ENCODE data around the gene PAN2. TPM values are rescaled to one million over a fixed set of nuclear protein-coding genes. Genes with fewer than 3 reads are reported as not detected.
A peak's percentile ranks its signal among the peaks of the same experiment; 100 is the strongest.

The PAN2 gene, protein sequence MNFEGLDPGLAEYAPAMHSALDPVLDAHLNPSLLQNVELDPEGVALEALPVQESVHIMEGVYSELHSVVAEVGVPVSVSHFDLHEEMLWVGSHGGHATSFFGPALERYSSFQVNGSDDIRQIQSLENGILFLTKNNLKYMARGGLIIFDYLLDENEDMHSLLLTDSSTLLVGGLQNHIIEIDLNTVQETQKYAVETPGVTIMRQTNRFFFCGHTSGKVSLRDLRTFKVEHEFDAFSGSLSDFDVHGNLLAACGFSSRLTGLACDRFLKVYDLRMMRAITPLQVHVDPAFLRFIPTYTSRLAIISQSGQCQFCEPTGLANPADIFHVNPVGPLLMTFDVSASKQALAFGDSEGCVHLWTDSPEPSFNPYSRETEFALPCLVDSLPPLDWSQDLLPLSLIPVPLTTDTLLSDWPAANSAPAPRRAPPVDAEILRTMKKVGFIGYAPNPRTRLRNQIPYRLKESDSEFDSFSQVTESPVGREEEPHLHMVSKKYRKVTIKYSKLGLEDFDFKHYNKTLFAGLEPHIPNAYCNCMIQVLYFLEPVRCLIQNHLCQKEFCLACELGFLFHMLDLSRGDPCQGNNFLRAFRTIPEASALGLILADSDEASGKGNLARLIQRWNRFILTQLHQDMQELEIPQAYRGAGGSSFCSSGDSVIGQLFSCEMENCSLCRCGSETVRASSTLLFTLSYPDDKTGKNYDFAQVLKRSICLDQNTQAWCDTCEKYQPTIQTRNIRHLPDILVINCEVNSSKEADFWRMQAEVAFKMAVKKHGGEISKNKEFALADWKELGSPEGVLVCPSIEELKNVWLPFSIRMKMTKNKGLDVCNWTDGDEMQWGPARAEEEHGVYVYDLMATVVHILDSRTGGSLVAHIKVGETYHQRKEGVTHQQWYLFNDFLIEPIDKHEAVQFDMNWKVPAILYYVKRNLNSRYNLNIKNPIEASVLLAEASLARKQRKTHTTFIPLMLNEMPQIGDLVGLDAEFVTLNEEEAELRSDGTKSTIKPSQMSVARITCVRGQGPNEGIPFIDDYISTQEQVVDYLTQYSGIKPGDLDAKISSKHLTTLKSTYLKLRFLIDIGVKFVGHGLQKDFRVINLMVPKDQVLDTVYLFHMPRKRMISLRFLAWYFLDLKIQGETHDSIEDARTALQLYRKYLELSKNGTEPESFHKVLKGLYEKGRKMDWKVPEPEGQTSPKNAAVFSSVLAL
- 10 to 100 TPM; 14.1 to 34.5 (median 24.4) TPM for total RNA-seq

DNA sequence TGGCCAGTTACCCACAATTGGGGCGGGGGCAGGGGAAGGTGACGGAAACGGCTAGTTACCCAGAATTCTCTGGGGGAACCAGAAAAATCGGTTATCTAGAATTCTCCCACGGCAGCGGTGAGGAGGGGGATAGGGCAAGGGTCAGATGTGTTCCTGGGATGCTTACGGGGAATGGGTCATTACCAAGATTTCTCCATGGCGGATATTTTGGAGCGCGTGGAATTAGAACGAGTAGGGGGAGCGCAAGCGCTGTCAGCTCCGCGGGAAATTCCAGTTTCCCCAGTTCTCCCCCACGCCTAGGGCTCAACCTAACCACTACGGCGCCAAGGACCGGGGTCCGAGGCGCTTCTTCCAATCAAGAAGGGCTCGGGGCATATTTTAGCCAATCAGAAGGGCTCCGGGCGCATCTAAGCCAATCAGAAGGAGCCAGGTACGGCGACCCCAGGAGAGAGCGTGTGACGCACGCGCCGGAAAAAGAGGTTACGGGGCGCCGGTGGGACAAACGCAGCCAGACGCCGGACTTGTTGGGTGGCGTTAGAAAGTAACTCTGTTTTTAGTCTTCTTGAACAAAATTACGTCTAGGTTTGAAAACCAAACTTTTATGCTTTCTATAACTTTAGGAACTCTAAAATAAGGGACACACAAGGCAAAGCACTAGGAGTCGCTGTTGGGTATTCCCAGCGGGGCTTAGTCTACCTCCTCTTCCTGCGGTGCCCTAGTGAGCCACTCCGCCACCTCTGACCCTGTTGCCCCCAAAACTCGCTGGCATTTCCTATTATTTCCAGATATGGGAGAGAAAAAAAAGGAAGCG, at the start of gene PAN2:
Gene PAN2 (minus strand): TSS at position 322 of the 811 bp plus-strand sequence. CDS start 906 bp downstream, outside the sequence.
- peak; percentile 99 for DNase-seq (ENCODE audit: extremely low spot score)
- TF ChIP-seq POLR2AphosphoS5 (IDR thresholded peaks at IDR 0.05) (peak; percentile 91 to 95), EP300 (IDR thresholded peaks at IDR 0.05) (no peak), POLR2A (IDR thresholded peaks at IDR 0.05; ENCODE audit: low read depth) (peak; percentile 31)
- TF ChIP-seq, protein P1, sequence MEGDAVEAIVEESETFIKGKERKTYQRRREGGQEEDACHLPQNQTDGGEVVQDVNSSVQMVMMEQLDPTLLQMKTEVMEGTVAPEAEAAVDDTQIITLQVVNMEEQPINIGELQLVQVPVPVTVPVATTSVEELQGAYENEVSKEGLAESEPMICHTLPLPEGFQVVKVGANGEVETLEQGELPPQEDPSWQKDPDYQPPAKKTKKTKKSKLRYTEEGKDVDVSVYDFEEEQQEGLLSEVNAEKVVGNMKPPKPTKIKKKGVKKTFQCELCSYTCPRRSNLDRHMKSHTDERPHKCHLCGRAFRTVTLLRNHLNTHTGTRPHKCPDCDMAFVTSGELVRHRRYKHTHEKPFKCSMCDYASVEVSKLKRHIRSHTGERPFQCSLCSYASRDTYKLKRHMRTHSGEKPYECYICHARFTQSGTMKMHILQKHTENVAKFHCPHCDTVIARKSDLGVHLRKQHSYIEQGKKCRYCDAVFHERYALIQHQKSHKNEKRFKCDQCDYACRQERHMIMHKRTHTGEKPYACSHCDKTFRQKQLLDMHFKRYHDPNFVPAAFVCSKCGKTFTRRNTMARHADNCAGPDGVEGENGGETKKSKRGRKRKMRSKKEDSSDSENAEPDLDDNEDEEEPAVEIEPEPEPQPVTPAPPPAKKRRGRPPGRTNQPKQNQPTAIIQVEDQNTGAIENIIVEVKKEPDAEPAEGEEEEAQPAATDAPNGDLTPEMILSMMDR (IDR thresholded peaks at IDR 0.05), result peak; percentile 45 to 64 (median 59)
- Histone ChIP-seq H3K4me1 (peaks cover 11 to 20% (median 18%) of the 10 kb centered on the region in 4 donors), H3K9me3 (no peaks in the 10 kb centered on the region), H3K27ac (replicated peaks in 1 of 4) (peak within 1 kb of the TSS; percentile 91 to 98 (median 96)), H3K36me3 (peaks cover 0 to 14% (median 0%) of the 10 kb centered on the region in 4 donors), H3K4me3 (peak within 1 kb of the TSS; percentile 69 to 73 (median 70)), H3K27me3 (no peaks in the 10 kb centered on the region)
- under 1% methylated on average over 41 of the region's 45 CpGs for WGBS
- intact Hi-C loops (cut with DNase I), result no loop called here

GRCh38 chr12:56382611-56383010, 48.8 kb upstream of the PAN2 start:
- H3K4me3 ChIP-seq, result no peak overlapping the region
- 91% methylated on average over 16 of the region's 16 CpGs for WGBS
- intact Hi-C loops (cut with DNase I), result no loop called here

DNA sequence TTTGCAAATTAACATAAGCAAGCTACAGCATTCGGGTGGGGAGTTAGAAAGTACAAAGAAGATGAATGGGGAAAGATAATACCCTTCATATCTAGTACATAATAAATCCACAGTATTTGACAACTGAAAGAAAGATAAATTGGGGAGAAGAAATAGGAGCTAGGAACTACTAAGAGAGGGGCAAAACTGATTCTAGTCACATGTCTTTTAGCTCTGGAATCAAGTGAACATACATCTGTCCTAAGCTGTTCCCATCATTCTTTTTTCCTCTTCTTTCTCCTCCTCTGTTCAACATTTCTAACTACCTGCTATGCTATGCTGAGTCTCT, 44.2 kb upstream of the PAN2 start:
- H3K27ac ChIP-seq (replicated peaks in 1 of 4), result no peak overlapping the region
- no peak for DNase-seq (ENCODE audit: extremely low spot score)
- no peak overlapping the region for H3K4me3 ChIP-seq
- intact Hi-C loops (cut with DNase I), result loop anchor here (10.0 kb wide), 1 partner anchor 47 kb away; no protein-coding TSS in a partner anchor
- H3K9me3 ChIP-seq, result no peaks in the 10 kb centered on the region
- H3K36me3 ChIP-seq, result no peaks in the 10 kb centered on the region
- no peaks in the 10 kb centered on the region for H3K4me1 ChIP-seq
- whole genome bisulfite sequencing, result 48% methylated on average over 1 of the region's 1 CpG
- no peaks in the 10 kb centered on the region for H3K27me3 ChIP-seq
- TF ChIP-seq, protein P1 (IDR thresholded peaks at IDR 0.05), result no peak
- TF ChIP-seq EP300 (IDR thresholded peaks at IDR 0.05) (no peak), POLR2AphosphoS5 (IDR thresholded peaks at IDR 0.05) (no peak), POLR2A (IDR thresholded peaks at IDR 0.05; ENCODE audit: low read depth) (no peak)

More at GRCh38 chr12:56382611-56383010, 48.8 kb upstream of the PAN2 start:
- no peak for DNase-seq (ENCODE audit: extremely low spot score)
- H3K4me1 ChIP-seq, result no peaks in the 10 kb centered on the region
- TF ChIP-seq, protein P1 (IDR thresholded peaks at IDR 0.05), result no peak
- TF ChIP-seq EP300 (IDR thresholded peaks at IDR 0.05) (no peak), POLR2AphosphoS5 (IDR thresholded peaks at IDR 0.05) (no peak), POLR2A (IDR thresholded peaks at IDR 0.05; ENCODE audit: low read depth) (no peak)
- H3K36me3 ChIP-seq, result no peaks in the 10 kb centered on the region
- H3K27me3 ChIP-seq, result no peaks in the 10 kb centered on the region
- no peaks in the 10 kb centered on the region for H3K9me3 ChIP-seq
- no peak overlapping the region for H3K27ac ChIP-seq (replicated peaks in 1 of 4)

All from esophagus muscularis mucosa (tissue), 4 donors.